Measurements from ENCODE around the gene SLC1A7. TPM values are rescaled to one million over a fixed set of nuclear protein-coding genes. Genes with fewer than 3 reads are reported as not detected.

The SLC1A7 gene
- total and polyA plus RNA-seq, 4 donors = 0.21 to 0.67 (median 0.43) TPM

DNA sequence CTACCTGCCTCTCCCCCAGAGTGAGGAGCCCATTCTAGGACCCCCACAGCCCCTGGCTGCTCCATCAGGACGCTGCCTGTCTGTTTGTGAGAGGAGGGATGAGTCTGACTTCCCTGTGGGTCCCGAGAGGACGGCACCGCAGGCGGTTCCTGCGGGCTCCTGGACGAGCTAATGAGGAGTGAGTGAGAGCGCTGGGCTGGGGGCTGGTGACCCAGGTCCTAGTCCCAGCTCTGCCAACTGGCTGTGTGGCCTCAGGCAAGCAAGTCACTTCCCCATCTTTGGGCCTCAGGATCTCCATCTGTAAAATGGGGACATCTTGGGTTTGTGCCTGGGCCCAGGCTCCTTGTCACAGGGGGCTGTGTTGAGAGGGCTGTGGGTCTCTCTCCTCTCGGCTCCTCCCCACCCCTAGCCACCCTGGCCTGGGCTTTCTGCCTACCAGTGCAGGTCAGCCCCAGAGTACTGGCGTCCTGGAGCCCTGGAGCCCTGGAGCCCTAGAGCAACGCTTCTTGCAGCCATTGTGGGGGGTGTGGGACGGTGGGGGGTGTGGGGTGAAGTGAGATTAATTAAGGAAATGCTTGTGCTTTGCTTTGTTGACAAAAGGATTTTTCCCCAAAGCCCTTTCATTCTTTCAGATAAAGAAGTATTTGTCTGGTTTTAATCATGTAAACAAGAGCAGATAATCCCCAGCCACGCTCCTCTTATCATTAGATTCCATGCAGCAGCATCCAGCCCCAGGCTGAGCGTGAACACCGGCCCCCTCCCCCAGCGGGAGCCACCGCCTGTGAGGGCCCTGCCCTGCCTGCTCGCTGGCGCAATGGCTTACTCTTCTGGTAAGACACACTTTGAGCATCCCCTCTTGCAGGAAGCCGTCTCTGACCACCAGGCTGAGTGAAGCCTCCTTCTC, 26.8 kb downstream of the SLC1A7 start:
- 76% methylated on average over 20 of the region's 20 CpGs for WGBS
- no peak for TF ChIP-seq YY1 (IDR thresholded peaks at IDR 0.05)
- peak; percentile 66 for TF ChIP-seq NR2F2 (IDR thresholded peaks at IDR 0.05)
- peak in 1 of 2 donors; percentile 46 for TF ChIP-seq RXRA (IDR thresholded peaks at IDR 0.05)
- DNase-seq (ENCODE audit: low spot score) = no peak
- Histone ChIP-seq H3K9ac (ENCODE audit: low read depth in 1 of 2, low read length in 2 of 2) (no peak overlapping the region), H3K36me3 (ENCODE audit: control insufficient read depth in 4 of 4, insufficient read depth in 3 of 4, low read depth in 1 of 4, low read length in 3 of 4) (no peaks in the 10 kb centered on the region), H3K9me3 (ENCODE audit: control insufficient read depth in 4 of 4, low read length in 3 of 4) (no peaks in the 10 kb centered on the region), H3K27ac (ENCODE audit: low read depth in 1 of 2, low read length in 2 of 2) (peak overlapping the region; percentile 22 to 46), H3K27me3 (ENCODE audit: control insufficient read depth in 4 of 4, insufficient read depth in 4 of 4, low read length in 3 of 4) (no peaks in the 10 kb centered on the region), H3K4me1 (ENCODE audit: control insufficient read depth in 4 of 4, insufficient read depth in 4 of 4, low read length in 3 of 4) (peaks cover 0 to 15% (median 11%) of the 10 kb centered on the region in 4 donors), H3K4me3 (ENCODE audit: low read depth in 1 of 3, low read length in 3 of 3) (no peak overlapping the region)

DNA sequence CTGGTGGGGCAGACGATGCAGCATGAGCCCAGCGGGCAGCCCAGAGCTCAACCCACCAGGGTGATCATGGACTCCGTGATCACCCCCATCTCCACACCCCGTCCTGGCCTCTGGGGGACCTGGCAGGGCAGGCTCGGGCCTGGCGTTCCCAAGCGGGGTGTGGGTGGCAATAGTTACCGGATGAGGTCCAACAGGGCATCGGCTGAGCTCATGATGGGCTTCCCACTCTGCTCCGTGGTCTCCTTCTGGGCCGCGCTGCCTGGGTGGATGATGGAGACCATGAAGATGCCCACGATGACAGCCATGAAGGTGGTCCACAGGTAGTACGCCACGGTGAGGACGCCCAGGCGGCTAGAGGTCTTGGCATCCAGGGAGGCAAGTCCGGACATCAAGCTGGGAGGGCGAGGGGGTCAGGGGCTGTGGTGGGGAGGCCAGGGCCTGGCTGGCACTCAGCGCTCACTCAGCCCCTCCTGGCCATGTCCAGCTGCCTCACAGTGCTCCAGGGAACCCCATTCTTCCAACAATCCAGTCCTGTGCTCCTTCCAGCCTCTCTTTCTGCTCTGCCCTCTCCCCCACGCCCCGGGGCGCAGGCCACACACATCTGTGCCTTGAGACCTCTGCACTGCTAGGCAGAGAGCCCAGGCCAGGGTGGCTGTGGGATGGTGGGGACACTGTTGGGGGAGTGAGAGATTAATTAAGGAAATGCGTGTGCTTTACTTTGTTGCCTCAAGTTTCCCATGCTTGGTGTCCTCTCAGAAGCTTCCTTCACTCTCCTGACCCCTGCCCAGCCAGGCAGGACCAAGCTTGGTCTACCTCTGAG, 27.6 kb downstream of the SLC1A7 start:
- no peaks in the 10 kb centered on the region for H3K36me3 ChIP-seq (ENCODE audit: control insufficient read depth in 4 of 4, insufficient read depth in 3 of 4, low read depth in 1 of 4, low read length in 3 of 4)
- 95% methylated on average over 24 of the region's 24 CpGs for WGBS
- no peaks in the 10 kb centered on the region for H3K9me3 ChIP-seq (ENCODE audit: control insufficient read depth in 4 of 4, low read length in 3 of 4)
- H3K27ac ChIP-seq (ENCODE audit: low read depth in 1 of 2, low read length in 2 of 2) = peak overlapping the region in 1 of 2 donors; percentile 22
- no peak for DNase-seq (ENCODE audit: low spot score)
- peaks cover 0 to 15% (median 11%) of the 10 kb centered on the region in 4 donors for H3K4me1 ChIP-seq (ENCODE audit: control insufficient read depth in 4 of 4, insufficient read depth in 4 of 4, low read length in 3 of 4)
- H3K4me3 ChIP-seq (ENCODE audit: low read depth in 1 of 3, low read length in 3 of 3) = no peak overlapping the region
- TF ChIP-seq RAD21 (IDR thresholded peaks at IDR 0.05) (no peak), FOXA1 (IDR thresholded peaks at IDR 0.05) (no peak), SP1 (IDR thresholded peaks at IDR 0.05) (no peak), RXRA (IDR thresholded peaks at IDR 0.05) (no peak), CTCF (IDR thresholded peaks at IDR 0.05; ENCODE audit: low read depth, low read length, missing input control) (no peak), REST (IDR thresholded peaks at IDR 0.05) (no peak), NR2F2 (IDR thresholded peaks at IDR 0.05) (no peak), HNF4G (IDR thresholded peaks at IDR 0.05) (no peak), HNF4A (conservative IDR thresholded peaks at IDR 0.05) (no peak), YY1 (IDR thresholded peaks at IDR 0.05) (no peak), FOXA2 (IDR thresholded peaks at IDR 0.05) (no peak), TAF1 (conservative IDR thresholded peaks at IDR 0.05) (no peak), JUND (IDR thresholded peaks at IDR 0.05) (no peak)
- TF ChIP-seq, protein P1, sequence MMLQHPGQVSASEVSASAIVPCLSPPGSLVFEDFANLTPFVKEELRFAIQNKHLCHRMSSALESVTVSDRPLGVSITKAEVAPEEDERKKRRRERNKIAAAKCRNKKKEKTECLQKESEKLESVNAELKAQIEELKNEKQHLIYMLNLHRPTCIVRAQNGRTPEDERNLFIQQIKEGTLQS (IDR thresholded peaks at IDR 0.05) = no peak
- TF ChIP-seq, protein P2, sequence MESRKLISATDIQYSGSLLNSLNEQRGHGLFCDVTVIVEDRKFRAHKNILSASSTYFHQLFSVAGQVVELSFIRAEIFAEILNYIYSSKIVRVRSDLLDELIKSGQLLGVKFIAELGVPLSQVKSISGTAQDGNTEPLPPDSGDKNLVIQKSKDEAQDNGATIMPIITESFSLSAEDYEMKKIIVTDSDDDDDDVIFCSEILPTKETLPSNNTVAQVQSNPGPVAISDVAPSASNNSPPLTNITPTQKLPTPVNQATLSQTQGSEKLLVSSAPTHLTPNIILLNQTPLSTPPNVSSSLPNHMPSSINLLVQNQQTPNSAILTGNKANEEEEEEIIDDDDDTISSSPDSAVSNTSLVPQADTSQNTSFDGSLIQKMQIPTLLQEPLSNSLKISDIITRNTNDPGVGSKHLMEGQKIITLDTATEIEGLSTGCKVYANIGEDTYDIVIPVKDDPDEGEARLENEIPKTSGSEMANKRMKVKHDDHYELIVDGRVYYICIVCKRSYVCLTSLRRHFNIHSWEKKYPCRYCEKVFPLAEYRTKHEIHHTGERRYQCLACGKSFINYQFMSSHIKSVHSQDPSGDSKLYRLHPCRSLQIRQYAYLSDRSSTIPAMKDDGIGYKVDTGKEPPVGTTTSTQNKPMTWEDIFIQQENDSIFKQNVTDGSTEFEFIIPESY (IDR thresholded peaks at IDR 0.05) = no peak
- H3K9ac ChIP-seq (ENCODE audit: low read depth in 1 of 2, low read length in 2 of 2) = no peak overlapping the region
- no peaks in the 10 kb centered on the region for H3K27me3 ChIP-seq (ENCODE audit: control insufficient read depth in 4 of 4, insufficient read depth in 4 of 4, low read length in 3 of 4)
